Stomach (tissue), 4 donors: ENCODE measurements around the gene LYVE1.

Experiments
- EP300 ChIP-seq: sonication (generic); formaldehyde crosslinking; IDR thresholded peaks from one replicate; pipeline ENCODE4 v1.6.1; 2017; ENCODE audit warnings: antibody characterized with exemption
- POLR2A ChIP-seq, 4 donors: fragments of 450-650 bp; IDR thresholded peaks; one replicate each; pipeline ENCODE4 v1.6.1; 2016; ENCODE audit warnings: antibody characterized with exemption in 4 of 4, control low read depth in 2 of 4, mild to moderate bottlenecking in 1 of 4, moderate library complexity in 1 of 4
- POLR2AphosphoS5 ChIP-seq, 3 donors: sonication (generic); formaldehyde crosslinking; IDR thresholded peaks; one replicate each; pipeline ENCODE4 v1.6.1; 2016; ENCODE audit warnings: antibody characterized with exemption in 3 of 3
- TF ChIP-seq, protein P1 (sequence below), 7 experiments: fragments of 450-650 bp in 4 of 7; fragments of 200-600 bp in 3 of 7; sonication (generic) in 3 of 7; IDR thresholded peaks; one replicate each; pipeline ENCODE4 v1.5.1; 2016 to 2019; ENCODE audit warnings: antibody characterized with exemption in 7 of 7, control low read depth in 2 of 7, mild to moderate bottlenecking in 1 of 7

DNA sequence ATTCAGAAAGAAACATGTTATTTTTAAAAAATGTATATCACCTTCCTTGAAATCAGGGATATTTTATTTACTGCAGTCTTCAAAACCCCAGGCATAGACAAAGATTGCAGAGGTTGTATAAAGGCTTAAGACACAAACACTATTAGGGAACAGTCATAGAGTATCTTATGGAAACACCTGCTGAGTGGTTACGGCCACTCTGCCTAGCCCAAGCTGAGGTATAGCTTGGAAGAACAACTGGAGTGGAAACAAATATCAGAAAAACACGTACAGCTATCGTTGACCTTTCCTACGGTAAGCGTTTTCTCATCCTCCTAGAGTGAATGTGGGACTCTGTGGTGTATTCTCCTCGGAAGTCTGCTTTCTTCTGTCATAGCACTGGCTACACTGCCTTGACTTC is 30.4 kb upstream of the LYVE1 start:
- TF ChIP-seq EP300 (no peak), POLR2AphosphoS5 (IDR thresholded peaks at IDR 0.05) (no peak), POLR2A (IDR thresholded peaks at IDR 0.05) (no peak)
- TF ChIP-seq, protein P1, sequence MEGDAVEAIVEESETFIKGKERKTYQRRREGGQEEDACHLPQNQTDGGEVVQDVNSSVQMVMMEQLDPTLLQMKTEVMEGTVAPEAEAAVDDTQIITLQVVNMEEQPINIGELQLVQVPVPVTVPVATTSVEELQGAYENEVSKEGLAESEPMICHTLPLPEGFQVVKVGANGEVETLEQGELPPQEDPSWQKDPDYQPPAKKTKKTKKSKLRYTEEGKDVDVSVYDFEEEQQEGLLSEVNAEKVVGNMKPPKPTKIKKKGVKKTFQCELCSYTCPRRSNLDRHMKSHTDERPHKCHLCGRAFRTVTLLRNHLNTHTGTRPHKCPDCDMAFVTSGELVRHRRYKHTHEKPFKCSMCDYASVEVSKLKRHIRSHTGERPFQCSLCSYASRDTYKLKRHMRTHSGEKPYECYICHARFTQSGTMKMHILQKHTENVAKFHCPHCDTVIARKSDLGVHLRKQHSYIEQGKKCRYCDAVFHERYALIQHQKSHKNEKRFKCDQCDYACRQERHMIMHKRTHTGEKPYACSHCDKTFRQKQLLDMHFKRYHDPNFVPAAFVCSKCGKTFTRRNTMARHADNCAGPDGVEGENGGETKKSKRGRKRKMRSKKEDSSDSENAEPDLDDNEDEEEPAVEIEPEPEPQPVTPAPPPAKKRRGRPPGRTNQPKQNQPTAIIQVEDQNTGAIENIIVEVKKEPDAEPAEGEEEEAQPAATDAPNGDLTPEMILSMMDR (IDR thresholded peaks at IDR 0.05) = no peak
